OCI-LY1 (cell line): ENCODE measurements around the gene SIGLEC15.

ENCODE experiments used
- H2AFZ ChIP-seq: fragments of 200-600 bp; sonication (generic), shearing (Covaris generic); 2 replicates; pipeline ENCODE4 v1.6.0; 2014; ENCODE audit warnings: antibody characterized with exemption, mild to moderate bottlenecking, low read length
- H3F3A ChIP-seq: fragments of 200-600 bp; sonication (generic), shearing (Covaris generic); 2 replicates; pipeline ENCODE4 v1.6.0; 2014; ENCODE audit warnings: mild to moderate bottlenecking, antibody characterized with exemption, low read length, moderate library complexity; ENCODE audit not compliant: insufficient read depth
- H3K27ac ChIP-seq: fragments of 200-600 bp; sonication (generic); 2 replicates; pipeline ENCODE4 v1.5.1; 2014; ENCODE audit warnings: low read length, mixed run types, mild to moderate bottlenecking, low read depth; ENCODE audit not compliant: poor library complexity, severe bottlenecking
- H3K27me3 ChIP-seq: fragments of 200-600 bp; sonication (generic); 2 replicates; pipeline ENCODE4 v1.6.0; 2014; ENCODE audit warnings: antibody characterized with exemption, mild to moderate bottlenecking, low read length, moderate library complexity; ENCODE audit not compliant: insufficient read depth
- H3K36me3 ChIP-seq: fragments of 200-600 bp; sonication (generic); 2 replicates; pipeline ENCODE4 v1.6.1; 2014; ENCODE audit warnings: mild to moderate bottlenecking, antibody characterized with exemption, low read length, moderate library complexity, mixed read lengths; ENCODE audit not compliant: insufficient read depth
- H3K4me1 ChIP-seq: fragments of 200-600 bp; sonication (generic); 2 replicates; pipeline ENCODE4 v1.5.1; 2014; ENCODE audit warnings: mild to moderate bottlenecking, low read length, moderate library complexity; ENCODE audit not compliant: insufficient read depth, severe bottlenecking
- H3K4me2 ChIP-seq: fragments of 200-600 bp; sonication (generic), shearing (Covaris generic); 2 replicates; pipeline ENCODE4 v1.6.1; 2014; ENCODE audit warnings: low read length
- H3K4me3 ChIP-seq: fragments of 200-600 bp; sonication (generic); 2 replicates; pipeline ENCODE4 v1.5.1; 2014; ENCODE audit warnings: low read length, low read depth, mild to moderate bottlenecking, mixed read lengths; ENCODE audit not compliant: poor library complexity, severe bottlenecking
- H3K79me2 ChIP-seq: fragments of 200-600 bp; shearing (Covaris generic); 2 replicates; pipeline ENCODE4 v1.6.1; 2016; ENCODE audit warnings: mixed run types, low read length, mixed read lengths; ENCODE audit not compliant: insufficient read depth
- H3K9ac ChIP-seq: fragments of 200-600 bp; sonication (generic), shearing (Covaris generic); 2 replicates; pipeline ENCODE4 v1.6.1; 2014; ENCODE audit warnings: mild to moderate bottlenecking, low read length, mixed read lengths
- H3K9me2 ChIP-seq: fragments of 200-600 bp; sonication (generic), shearing (Covaris generic); 2 replicates; pipeline ENCODE4 v1.6.1; 2014; ENCODE audit warnings: low read depth, mild to moderate bottlenecking, low read length, mixed read lengths
- H3K9me3 ChIP-seq: fragments of 200-600 bp; shearing (Covaris generic); 2 replicates; pipeline ENCODE4 v1.6.1; 2014; ENCODE audit warnings: low read length, mixed read lengths
- H4K20me1 ChIP-seq: fragments of 200-600 bp; sonication (generic), shearing (Covaris generic); 2 replicates; pipeline ENCODE4 v1.6.0; 2016; ENCODE audit warnings: mild to moderate bottlenecking, low read length; ENCODE audit not compliant: insufficient read depth
- EZH2 ChIP-seq: fragments of 200-600 bp; sonication (generic), shearing (Covaris generic); IDR thresholded peaks from 2 replicates; pipeline ENCODE4 v1.8.0; 2017; ENCODE audit warnings: borderline replicate concordance, mixed run types, mild to moderate bottlenecking, antibody characterized with exemption, low read length, moderate library complexity, mixed read lengths
- TF ChIP-seq, protein P1 (sequence below): fragments of 200-600 bp; sonication (generic), shearing (Covaris generic); IDR thresholded peaks from 2 replicates; pipeline ENCODE4 v1.5.1; 2017; ENCODE audit warnings: mild to moderate bottlenecking, antibody characterized with exemption, low read length, moderate library complexity, mixed read lengths

SIGLEC15 gene

DNA sequence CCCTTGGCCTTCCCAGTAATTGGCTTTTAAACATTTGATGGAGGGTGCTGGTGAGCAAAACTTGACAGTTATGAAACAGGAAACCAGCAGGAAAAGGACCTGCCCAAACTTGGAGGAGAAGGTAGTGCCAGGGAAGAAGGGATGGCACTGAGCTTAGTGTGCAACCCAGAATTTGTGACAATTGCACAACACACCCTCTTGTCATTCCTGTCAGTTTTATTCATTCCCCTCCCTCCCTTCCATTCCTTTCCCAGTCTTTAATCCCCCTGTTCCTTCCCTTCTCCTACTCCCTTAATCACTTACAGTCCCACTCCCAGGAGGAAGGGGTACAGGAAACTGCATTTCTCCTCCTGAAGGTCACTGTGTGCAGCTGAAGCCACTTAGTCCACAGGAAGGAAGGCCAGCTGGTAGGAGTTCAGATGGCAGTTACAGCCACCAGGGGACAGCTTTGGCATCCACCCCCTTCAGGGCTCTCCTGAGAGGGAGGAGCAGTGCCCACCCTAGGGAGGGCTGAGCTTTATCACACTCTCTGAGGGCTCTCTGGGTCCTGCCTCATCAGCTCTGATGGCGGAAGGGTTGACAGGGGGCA, 24.0 kb upstream of the SIGLEC15 start:
- H3K4me3 ChIP-seq = no peak overlapping the region
- no peaks in the 10 kb centered on the region for H3K9me3 ChIP-seq
- no peaks in the 10 kb centered on the region for H4K20me1 ChIP-seq
- H3F3A ChIP-seq = no peaks in the 10 kb centered on the region
- H2AFZ ChIP-seq = no peak overlapping the region
- no peaks in the 10 kb centered on the region for H3K79me2 ChIP-seq
- H3K36me3 ChIP-seq = no peaks in the 10 kb centered on the region
- H3K4me1 ChIP-seq = no peaks in the 10 kb centered on the region
- no peak overlapping the region for H3K9ac ChIP-seq
- H3K9me2 ChIP-seq = no peaks in the 10 kb centered on the region
- no peak overlapping the region for H3K4me2 ChIP-seq
- TF ChIP-seq, protein P1, sequence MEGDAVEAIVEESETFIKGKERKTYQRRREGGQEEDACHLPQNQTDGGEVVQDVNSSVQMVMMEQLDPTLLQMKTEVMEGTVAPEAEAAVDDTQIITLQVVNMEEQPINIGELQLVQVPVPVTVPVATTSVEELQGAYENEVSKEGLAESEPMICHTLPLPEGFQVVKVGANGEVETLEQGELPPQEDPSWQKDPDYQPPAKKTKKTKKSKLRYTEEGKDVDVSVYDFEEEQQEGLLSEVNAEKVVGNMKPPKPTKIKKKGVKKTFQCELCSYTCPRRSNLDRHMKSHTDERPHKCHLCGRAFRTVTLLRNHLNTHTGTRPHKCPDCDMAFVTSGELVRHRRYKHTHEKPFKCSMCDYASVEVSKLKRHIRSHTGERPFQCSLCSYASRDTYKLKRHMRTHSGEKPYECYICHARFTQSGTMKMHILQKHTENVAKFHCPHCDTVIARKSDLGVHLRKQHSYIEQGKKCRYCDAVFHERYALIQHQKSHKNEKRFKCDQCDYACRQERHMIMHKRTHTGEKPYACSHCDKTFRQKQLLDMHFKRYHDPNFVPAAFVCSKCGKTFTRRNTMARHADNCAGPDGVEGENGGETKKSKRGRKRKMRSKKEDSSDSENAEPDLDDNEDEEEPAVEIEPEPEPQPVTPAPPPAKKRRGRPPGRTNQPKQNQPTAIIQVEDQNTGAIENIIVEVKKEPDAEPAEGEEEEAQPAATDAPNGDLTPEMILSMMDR = no peak
- no peak for TF ChIP-seq EZH2
- no peak overlapping the region for H3K27ac ChIP-seq
- H3K27me3 ChIP-seq = no peaks in the 10 kb centered on the region

DNA sequence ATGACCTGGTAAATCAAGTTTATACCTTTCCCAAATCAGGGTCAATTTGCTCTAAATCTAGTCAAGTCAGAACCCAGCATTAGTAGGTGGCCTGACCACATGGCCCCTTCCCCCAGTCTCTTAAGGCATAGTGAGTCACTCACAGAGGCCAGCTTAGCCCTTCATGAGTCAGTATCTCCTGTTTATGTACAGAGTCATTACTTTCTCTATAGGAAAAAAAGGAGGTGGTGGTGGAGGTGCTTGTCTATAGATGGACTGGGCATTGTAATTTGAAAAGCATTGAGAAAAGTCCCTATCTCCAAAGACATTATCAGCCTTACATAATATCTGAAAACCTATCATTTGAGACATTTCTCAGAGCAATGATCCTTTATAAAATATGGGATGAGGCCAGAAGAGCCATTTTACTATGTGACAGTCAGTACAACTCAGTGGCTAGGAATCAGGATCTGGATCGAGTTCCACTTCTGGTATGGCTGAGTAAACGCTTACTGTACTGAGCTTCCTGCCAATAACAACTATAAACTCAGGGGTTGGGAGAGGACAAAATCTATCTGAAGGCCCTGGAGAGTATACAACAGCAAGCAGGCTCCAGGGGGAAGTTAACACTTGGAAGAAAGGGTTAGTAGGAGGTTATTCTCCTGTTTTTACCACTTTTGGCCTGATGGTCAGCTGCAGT, 22.5 kb upstream of the SIGLEC15 start:
- Histone ChIP-seq H3K36me3 (no peaks in the 10 kb centered on the region), H3K4me2 (no peak overlapping the region), H3K4me3 (no peak overlapping the region), H3K27ac (no peak overlapping the region), H3K79me2 (no peaks in the 10 kb centered on the region), H4K20me1 (no peaks in the 10 kb centered on the region), H3K27me3 (no peaks in the 10 kb centered on the region), H3K9me3 (no peaks in the 10 kb centered on the region), H3K9me2 (no peaks in the 10 kb centered on the region), H3K9ac (no peak overlapping the region), H2AFZ (no peak overlapping the region), H3K4me1 (no peaks in the 10 kb centered on the region), H3F3A (no peaks in the 10 kb centered on the region)
- TF ChIP-seq, protein P1 = no peak

DNA sequence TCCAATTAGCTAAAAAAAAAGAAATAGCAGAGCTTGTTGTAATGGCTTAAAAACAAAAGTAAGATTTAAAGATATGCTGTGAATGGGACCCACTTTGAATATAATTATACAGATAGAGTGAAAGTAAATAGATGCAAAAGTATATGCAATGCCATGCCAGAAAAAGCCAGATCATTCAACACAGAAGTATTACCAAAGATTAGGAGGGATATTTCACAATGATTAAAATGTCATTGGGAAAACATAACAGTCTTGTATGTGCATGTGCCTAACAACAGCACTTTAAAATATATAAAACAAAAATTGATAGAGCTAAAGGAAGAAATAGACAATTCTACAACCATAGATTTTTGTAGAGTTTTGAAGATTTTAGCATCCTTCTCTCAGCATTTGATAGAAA, 19.9 kb upstream of the SIGLEC15 start:
- TF ChIP-seq, protein P1 = no peak
- TF ChIP-seq EZH2 = no peak
- Histone ChIP-seq H3K27ac (no peak overlapping the region), H3K4me3 (no peak overlapping the region), H3K4me1 (no peaks in the 10 kb centered on the region), H3K36me3 (no peaks in the 10 kb centered on the region), H3K79me2 (no peaks in the 10 kb centered on the region), H3F3A (no peaks in the 10 kb centered on the region), H3K4me2 (no peak overlapping the region), H4K20me1 (no peaks in the 10 kb centered on the region), H3K9me2 (no peaks in the 10 kb centered on the region), H3K9ac (no peak overlapping the region), H3K9me3 (no peaks in the 10 kb centered on the region), H3K27me3 (no peaks in the 10 kb centered on the region), H2AFZ (no peak overlapping the region)
